ENCODE data around the gene FSTL5. TPM values are rescaled to one million over a fixed set of nuclear protein-coding genes. Genes with fewer than 3 reads are reported as not detected.

Gene FSTL5
- total RNA-seq, 1 experiment from 2014 or later, result 0.02 TPM

- DNase-seq (ENCODE audit: low read depth), result no peak
These were observed 446.7 kb downstream of the FSTL5 start for GRCh38 chr4:161717084-161717483.

- DNase-seq (ENCODE audit: low read depth), result no peak
These were observed 448.9 kb downstream of the FSTL5 start for GRCh38 chr4:161714931-161715330.

- peak; percentile 76 for DNase-seq (ENCODE audit: low read depth)
These were observed 449.6 kb downstream of the FSTL5 start for GRCh38 chr4:161714022-161714751.

GRCh38 chr4:161704653-161705052 is 459.1 kb downstream of the FSTL5 start:
- no peak for DNase-seq (ENCODE audit: low read depth)

- DNase-seq (ENCODE audit: low read depth), result no peak
These were observed 459.8 kb downstream of the FSTL5 start for GRCh38 chr4:161704040-161704439.

GRCh38 chr4:161702287-161702686 is 461.5 kb downstream of the FSTL5 start:
- DNase-seq (ENCODE audit: low read depth), result no peak

GRCh38 chr4:161696944-161697343 is 466.9 kb downstream of the FSTL5 start:
- DNase-seq (ENCODE audit: low read depth), result peak; percentile 65

- DNase-seq (ENCODE audit: low read depth), result no peak
These were observed 483.7 kb downstream of the FSTL5 start for GRCh38 chr4:161680146-161680545.

GRCh38 chr4:161664740-161665139 is 499.1 kb downstream of the FSTL5 start:
- DNase-seq (ENCODE audit: low read depth), result no peak

GRCh38 chr4:161663844-161664243 is 500.0 kb downstream of the FSTL5 start:
- no peak for DNase-seq (ENCODE audit: low read depth)

- no peak for DNase-seq (ENCODE audit: low read depth)
These were observed 505.1 kb downstream of the FSTL5 start for GRCh38 chr4:161658676-161659075.

- no peak for DNase-seq (ENCODE audit: low read depth)
These were observed 506.2 kb downstream of the FSTL5 start for GRCh38 chr4:161657616-161658015.

- no peak for DNase-seq (ENCODE audit: low read depth)
These were observed 507.2 kb downstream of the FSTL5 start for GRCh38 chr4:161656594-161656993.

- DNase-seq (ENCODE audit: low read depth), result no peak
These were observed 508.7 kb downstream of the FSTL5 start for GRCh38 chr4:161655148-161655547.

- no peak for DNase-seq (ENCODE audit: low read depth)
These were observed 510.1 kb downstream of the FSTL5 start for GRCh38 chr4:161653697-161654096.

GRCh38 chr4:161651586-161651985 is 512.2 kb downstream of the FSTL5 start:
- DNase-seq (ENCODE audit: low read depth), result no peak

GRCh38 chr4:161650812-161651211 is 513.0 kb downstream of the FSTL5 start:
- DNase-seq (ENCODE audit: low read depth), result no peak

GRCh38 chr4:161647757-161648156 is 516.0 kb downstream of the FSTL5 start:
- DNase-seq (ENCODE audit: low read depth), result no peak

GRCh38 chr4:161642708-161643107 is 521.1 kb downstream of the FSTL5 start:
- DNase-seq (ENCODE audit: low read depth), result no peak

- DNase-seq (ENCODE audit: low read depth), result peak; percentile 1
These were observed 533.9 kb downstream of the FSTL5 start for GRCh38 chr4:161629694-161630441.

- no peak for DNase-seq (ENCODE audit: low read depth)
These were observed 559.1 kb downstream of the FSTL5 start for GRCh38 chr4:161604516-161605300.

- DNase-seq (ENCODE audit: low read depth), result no peak
These were observed 562.8 kb downstream of the FSTL5 start for GRCh38 chr4:161601011-161601410.
